Fibroblast of pulmonary artery (primary cell): ENCODE measurements around the gene SC5D.

Source experiments
- DNase-seq: peaks from one replicate; pipeline ENCODE4 v3.0.0-alpha.2; 2010; ENCODE audit warnings: low read depth
- H3K4me3 ChIP-seq: replicated peaks from 2 replicates; pipeline ENCODE4 v1.5.1; 2011; ENCODE audit warnings: low read depth, mild to moderate bottlenecking, control low read depth, low read length, moderate library complexity
- CTCF ChIP-seq: IDR thresholded peaks from 2 replicates; pipeline ENCODE4 v1.5.1; 2011; ENCODE audit warnings: mild to moderate bottlenecking, control low read depth, low read length, inconsistent platforms; ENCODE audit errors: missing control alignments

The SC5D gene

GRCh38 chr11:121250843-121251242, 41.7 kb upstream of the SC5D start:
- no peak overlapping the region for H3K4me3 ChIP-seq
- TF ChIP-seq CTCF = no peak
- DNase-seq = no peak

GRCh38 chr11:121253951-121254350, 38.6 kb upstream of the SC5D start:
- no peak for TF ChIP-seq CTCF
- DNase-seq = no peak
- H3K4me3 ChIP-seq = no peak overlapping the region

- TF ChIP-seq CTCF = no peak
- no peak overlapping the region for H3K4me3 ChIP-seq
These were observed 37.8 kb upstream of the SC5D start for GRCh38 chr11:121254756-121255155.

GRCh38 chr11:121255473-121256125, 37.0 kb upstream of the SC5D start:
- no peak overlapping the region for H3K4me3 ChIP-seq
- no peak for DNase-seq
- no peak for TF ChIP-seq CTCF

More at GRCh38 chr11:121254756-121255155, 37.8 kb upstream of the SC5D start:
- no peak for DNase-seq

GRCh38 chr11:121257289-121257688, 35.3 kb upstream of the SC5D start:
- DNase-seq = no peak
- no peak for TF ChIP-seq CTCF
- no peak overlapping the region for H3K4me3 ChIP-seq

GRCh38 chr11:121257976-121258375, 34.6 kb upstream of the SC5D start:
- TF ChIP-seq CTCF = no peak
- DNase-seq = no peak
- H3K4me3 ChIP-seq = no peak overlapping the region

- TF ChIP-seq CTCF = no peak
- H3K4me3 ChIP-seq = no peak overlapping the region
- no peak for DNase-seq
These were observed 27.0 kb upstream of the SC5D start for GRCh38 chr11:121265586-121265985.
